KMS-11 (cell line): ENCODE data around the gene GLRB.

Experiments
- H2AFZ ChIP-seq: fragments of 200-600 bp; sonication (generic); 2 replicates; pipeline ENCODE4 v1.6.1; 2016; ENCODE audit warnings: antibody characterized with exemption, mixed run types, low read depth
- H3K27ac ChIP-seq: fragments of 200-600 bp; sonication (generic); 2 replicates; pipeline ENCODE4 v1.6.1; 2016; ENCODE audit warnings: mild to moderate bottlenecking, mixed run types
- H3K27me3 ChIP-seq: fragments of 200-600 bp; sonication (generic); 2 replicates; pipeline ENCODE4 v1.6.1; 2017; ENCODE audit warnings: mild to moderate bottlenecking, low read depth, mixed run types, moderate library complexity; ENCODE audit not compliant: insufficient read depth
- H3K36me3 ChIP-seq: fragments of 200-600 bp; sonication (generic); 2 replicates; pipeline ENCODE4 v1.6.1; 2017; ENCODE audit warnings: mild to moderate bottlenecking, mixed run types; ENCODE audit not compliant: insufficient read depth
- H3K4me1 ChIP-seq: fragments of 200-600 bp; sonication (generic); 2 replicates; pipeline ENCODE4 v1.6.1; 2016; ENCODE audit warnings: mild to moderate bottlenecking, low read depth, mixed run types; ENCODE audit not compliant: poor library complexity, severe bottlenecking
- H3K4me2 ChIP-seq: fragments of 200-600 bp; sonication (generic); 2 replicates; pipeline ENCODE4 v1.7.0; 2016; ENCODE audit warnings: mild to moderate bottlenecking, mixed run types
- H3K4me3 ChIP-seq: fragments of 200-600 bp; sonication (generic); IDR thresholded peaks from 2 replicates; pipeline ENCODE4 v1.6.1; 2017; ENCODE audit warnings: low read depth, low read length, mixed read lengths; ENCODE audit not compliant: insufficient read depth
- H3K79me2 ChIP-seq: fragments of 200-600 bp; sonication (generic); 2 replicates; pipeline ENCODE4 v1.6.1; 2016; ENCODE audit warnings: low read depth, mixed run types; ENCODE audit not compliant: insufficient read depth
- H3K9ac ChIP-seq: fragments of 200-600 bp; sonication (generic); 2 replicates; pipeline ENCODE4 v1.6.1; 2016; ENCODE audit warnings: mild to moderate bottlenecking, mixed run types
- H4K20me1 ChIP-seq: fragments of 200-600 bp; sonication (generic); 2 replicates; pipeline ENCODE4 v1.6.1; 2016; ENCODE audit warnings: mild to moderate bottlenecking, mixed run types; ENCODE audit not compliant: insufficient read depth
- CTCF ChIP-seq: fragments of 200-600 bp; sonication (generic); conservative IDR thresholded peaks from 2 replicates; pipeline ENCODE4 v1.6.1; 2017; ENCODE audit warnings: low read depth, mild to moderate bottlenecking, antibody characterized with exemption, low read length, moderate library complexity, mixed read lengths

GLRB gene

DNA sequence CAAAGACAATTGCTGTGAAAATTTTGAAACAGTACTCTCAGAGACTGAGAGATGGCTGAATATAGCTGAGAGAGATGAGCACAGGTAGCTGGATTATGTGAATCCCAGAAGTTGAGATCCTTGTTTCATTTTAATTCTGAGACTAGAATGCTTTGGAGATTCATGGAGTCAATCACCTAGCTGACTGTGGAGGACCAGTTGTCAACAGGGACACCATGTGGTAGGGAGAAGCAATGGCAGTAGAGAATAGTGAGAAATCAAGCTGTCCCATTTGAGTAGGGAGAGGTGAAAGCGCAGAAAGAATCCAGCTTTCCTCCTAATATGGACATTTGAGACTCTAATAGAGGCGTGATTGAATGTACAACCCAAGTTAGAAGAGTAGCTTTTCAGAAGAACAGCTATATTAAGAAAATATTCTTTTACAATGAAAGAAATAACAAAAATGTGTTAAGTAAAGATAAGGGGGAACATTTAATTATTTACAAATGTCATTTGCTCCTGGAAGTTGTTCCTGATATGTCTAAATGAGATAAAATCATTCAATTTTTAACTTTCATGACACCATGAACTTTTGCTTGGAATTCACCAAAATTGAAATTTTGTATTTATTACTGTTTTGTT lies 30.3 kb upstream of the GLRB start:
- Histone ChIP-seq H3K9ac (no peak overlapping the region), H2AFZ (no peak overlapping the region), H3K27ac (no peak overlapping the region), H3K36me3 (no peaks in the 10 kb centered on the region), H3K4me2 (no peak overlapping the region), H3K79me2 (no peaks in the 10 kb centered on the region), H3K4me3 (no peak overlapping the region), H3K4me1 (no peaks in the 10 kb centered on the region), H3K27me3 (no peaks in the 10 kb centered on the region), H4K20me1 (no peaks in the 10 kb centered on the region)
- TF ChIP-seq CTCF: peak; percentile 70

DNA sequence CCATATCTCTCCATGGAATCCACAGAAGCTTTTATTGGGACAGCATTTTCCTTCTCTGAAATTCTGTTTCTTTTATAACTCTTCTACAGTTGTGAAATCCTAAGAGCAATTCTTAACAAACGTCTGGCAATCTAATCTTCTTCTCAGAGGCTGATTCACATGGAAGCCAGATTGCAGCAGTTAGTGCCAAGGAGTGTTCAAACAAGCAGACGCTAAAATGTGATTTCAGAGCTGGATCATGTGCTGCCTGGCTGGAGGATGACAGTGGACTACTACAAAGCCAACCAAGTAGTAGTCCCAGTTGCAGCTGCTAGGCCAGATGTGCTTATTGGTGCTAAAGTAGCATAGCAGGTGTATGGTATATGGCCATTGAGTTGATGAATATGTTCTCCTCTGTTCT lies 27.7 kb upstream of the GLRB start:
- Histone ChIP-seq H3K27me3 (no peaks in the 10 kb centered on the region), H3K36me3 (no peaks in the 10 kb centered on the region), H3K4me1 (no peaks in the 10 kb centered on the region), H3K4me2 (no peak overlapping the region), H3K9ac (no peak overlapping the region), H3K79me2 (no peaks in the 10 kb centered on the region), H3K27ac (no peak overlapping the region), H3K4me3 (no peak overlapping the region), H4K20me1 (no peaks in the 10 kb centered on the region), H2AFZ (no peak overlapping the region)
- TF ChIP-seq CTCF: no peak

- H2AFZ ChIP-seq: no peak overlapping the region
- no peaks in the 10 kb centered on the region for H3K27me3 ChIP-seq
- H3K36me3 ChIP-seq: no peaks in the 10 kb centered on the region
- no peak overlapping the region for H3K4me2 ChIP-seq
- H3K27ac ChIP-seq: no peak overlapping the region
- H3K4me3 ChIP-seq: no peak overlapping the region
- H3K9ac ChIP-seq: no peak overlapping the region
- H4K20me1 ChIP-seq: no peaks in the 10 kb centered on the region
- no peaks in the 10 kb centered on the region for H3K4me1 ChIP-seq
- no peak for TF ChIP-seq CTCF
- H3K79me2 ChIP-seq: no peaks in the 10 kb centered on the region
Measured at GRCh38 chr4:157050561-157050960, 25.4 kb upstream of the GLRB start.

DNA sequence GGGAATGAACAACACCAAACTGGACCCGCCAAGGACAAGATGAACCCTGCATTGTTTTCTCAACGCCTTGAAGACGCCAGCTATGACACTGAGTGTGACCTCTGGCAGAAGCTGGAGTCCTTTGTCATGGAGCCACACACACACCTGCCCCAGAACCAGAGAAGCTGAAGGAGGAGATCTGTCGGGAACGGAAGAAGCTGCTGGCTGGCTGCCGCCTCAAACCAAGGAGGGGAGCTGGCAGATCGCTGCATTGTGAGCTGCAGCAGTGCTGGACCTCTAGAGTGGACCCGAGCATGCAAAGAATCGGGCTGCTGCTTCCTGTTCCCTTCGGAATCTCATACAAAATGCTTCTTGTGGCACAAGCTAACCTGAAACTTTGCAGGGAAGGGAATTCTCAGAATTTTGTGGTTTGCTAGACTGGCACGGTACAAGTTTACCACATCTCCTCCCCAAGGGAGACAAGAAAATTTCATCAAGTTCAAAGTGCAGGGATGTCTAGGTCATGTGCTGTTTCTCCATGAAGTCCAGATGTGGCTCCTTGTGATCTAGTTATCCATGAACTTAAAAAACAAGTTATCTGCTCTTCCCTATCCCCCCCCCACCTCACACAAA lies 23.4 kb upstream of the GLRB start:
- Histone ChIP-seq H3K4me1 (no peaks in the 10 kb centered on the region), H3K4me3 (no peak overlapping the region), H3K27me3 (no peaks in the 10 kb centered on the region), H2AFZ (no peak overlapping the region), H3K79me2 (no peaks in the 10 kb centered on the region), H3K36me3 (no peaks in the 10 kb centered on the region), H3K9ac (no peak overlapping the region), H3K4me2 (no peak overlapping the region), H4K20me1 (no peaks in the 10 kb centered on the region), H3K27ac (no peak overlapping the region)
- no peak for TF ChIP-seq CTCF
